Measurements from ENCODE around the gene LRRC41. TPM values are rescaled to one million over a fixed set of nuclear protein-coding genes. Genes with fewer than 3 reads are reported as not detected.

LRRC41 gene
- total and polyA plus RNA-seq, 2 experiments from 2014 or later = 20.1 to 69.4 TPM

DNA sequence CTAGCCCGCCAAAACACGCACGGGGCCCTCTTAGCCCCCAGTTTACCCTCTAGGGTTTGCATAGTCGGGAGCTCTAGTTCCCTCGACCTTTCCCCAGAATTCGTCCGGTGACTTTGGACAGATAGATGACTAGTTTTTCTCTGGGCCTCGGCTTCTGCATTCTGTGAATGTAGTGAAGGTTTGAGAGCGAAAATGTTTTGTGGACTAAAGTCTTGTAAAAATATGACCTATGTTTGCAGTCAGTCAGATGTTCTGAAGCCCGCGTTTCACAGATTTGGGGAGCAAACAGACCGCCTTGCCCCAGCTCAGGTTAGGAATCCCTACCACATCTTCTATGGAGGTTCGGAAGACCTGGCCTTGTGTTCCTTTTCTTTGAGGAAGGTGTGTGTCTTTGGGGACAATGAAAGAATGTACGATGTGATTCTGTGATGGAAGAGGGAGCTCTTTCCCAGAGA, 483 bp upstream of the LRRC41 start:
- Histone ChIP-seq H3K27ac (ENCODE audit: low read depth) (peak overlapping the region; percentile 75), H2AFZ (no peak overlapping the region), H3K4me1 (ENCODE audit: insufficient read depth) (peaks cover 52% of the 10 kb centered on the region), H3K4me2 (peak overlapping the region; percentile 88), H3K4me3 (peak overlapping the region; percentile 93), H3K79me2 (replicated peaks; ENCODE audit: insufficient read depth) (peaks cover 89% of the 10 kb centered on the region), H3K36me3 (ENCODE audit: insufficient read depth) (peaks cover 8% of the 10 kb centered on the region; the same call in 1 of the 2 replicates), H3K27me3 (ENCODE audit: insufficient read depth) (no peaks in the 10 kb centered on the region), H3K9me2 (ENCODE audit: insufficient read depth) (no peaks in the 10 kb centered on the region), H3F3A (replicated peaks; ENCODE audit: low read depth) (peaks cover 18% of the 10 kb centered on the region), H4K20me1 (replicated peaks; ENCODE audit: insufficient read depth) (peaks cover 41% of the 10 kb centered on the region)
- peaks cover 9% of the 10 kb centered on the region for H3K27me3 Mint-ChIP-seq (ENCODE audit: insufficient read depth, low read depth, poor library complexity)
- H3K9me3 Mint-ChIP-seq = peaks cover 7% of the 10 kb centered on the region
- peaks cover 43% of the 10 kb centered on the region for H3K36me3 Mint-ChIP-seq (ENCODE audit: low read depth)
- peak; percentile 19 for DNase-seq (ENCODE audit: low spot score)
- peak overlapping the region; percentile 99 for H3K27ac Mint-ChIP-seq
- H3K4me1 Mint-ChIP-seq = peaks cover 44% of the 10 kb centered on the region
- ATAC-seq = no peak; the same call in 2 of the 3 replicates
- TF ChIP-seq, protein P1, sequence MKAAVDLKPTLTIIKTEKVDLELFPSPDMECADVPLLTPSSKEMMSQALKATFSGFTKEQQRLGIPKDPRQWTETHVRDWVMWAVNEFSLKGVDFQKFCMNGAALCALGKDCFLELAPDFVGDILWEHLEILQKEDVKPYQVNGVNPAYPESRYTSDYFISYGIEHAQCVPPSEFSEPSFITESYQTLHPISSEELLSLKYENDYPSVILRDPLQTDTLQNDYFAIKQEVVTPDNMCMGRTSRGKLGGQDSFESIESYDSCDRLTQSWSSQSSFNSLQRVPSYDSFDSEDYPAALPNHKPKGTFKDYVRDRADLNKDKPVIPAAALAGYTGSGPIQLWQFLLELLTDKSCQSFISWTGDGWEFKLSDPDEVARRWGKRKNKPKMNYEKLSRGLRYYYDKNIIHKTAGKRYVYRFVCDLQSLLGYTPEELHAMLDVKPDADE (IDR thresholded peaks at IDR 0.05) = no peak
- TF ChIP-seq NANOG (IDR thresholded peaks at IDR 0.05; ENCODE audit: borderline replicate concordance) (no peak), JUNB (IDR thresholded peaks at IDR 0.05; ENCODE audit: unreplicated experiment) (no peak), EZH2 (IDR thresholded peaks at IDR 0.05; ENCODE audit: low read depth, unreplicated experiment) (no peak), STAT1 (IDR thresholded peaks at IDR 0.05; ENCODE audit: unreplicated experiment) (no peak), ZNF114 (CRISPR knock-in tag; IDR thresholded peaks at IDR 0.05) (no peak), EZH2phosphoT487 (IDR thresholded peaks at IDR 0.05; ENCODE audit: unreplicated experiment) (no peak), ZNF331 (CRISPR knock-in tag; IDR thresholded peaks at IDR 0.05; ENCODE audit: low read depth) (no peak), POLR2AphosphoS5 (IDR thresholded peaks at IDR 0.05; ENCODE audit: low read depth) (no peak), CREB1 (CRISPR knock-in tag; IDR thresholded peaks at IDR 0.05; ENCODE audit: low read depth) (no peak)
- TF ChIP-seq, protein P2, sequence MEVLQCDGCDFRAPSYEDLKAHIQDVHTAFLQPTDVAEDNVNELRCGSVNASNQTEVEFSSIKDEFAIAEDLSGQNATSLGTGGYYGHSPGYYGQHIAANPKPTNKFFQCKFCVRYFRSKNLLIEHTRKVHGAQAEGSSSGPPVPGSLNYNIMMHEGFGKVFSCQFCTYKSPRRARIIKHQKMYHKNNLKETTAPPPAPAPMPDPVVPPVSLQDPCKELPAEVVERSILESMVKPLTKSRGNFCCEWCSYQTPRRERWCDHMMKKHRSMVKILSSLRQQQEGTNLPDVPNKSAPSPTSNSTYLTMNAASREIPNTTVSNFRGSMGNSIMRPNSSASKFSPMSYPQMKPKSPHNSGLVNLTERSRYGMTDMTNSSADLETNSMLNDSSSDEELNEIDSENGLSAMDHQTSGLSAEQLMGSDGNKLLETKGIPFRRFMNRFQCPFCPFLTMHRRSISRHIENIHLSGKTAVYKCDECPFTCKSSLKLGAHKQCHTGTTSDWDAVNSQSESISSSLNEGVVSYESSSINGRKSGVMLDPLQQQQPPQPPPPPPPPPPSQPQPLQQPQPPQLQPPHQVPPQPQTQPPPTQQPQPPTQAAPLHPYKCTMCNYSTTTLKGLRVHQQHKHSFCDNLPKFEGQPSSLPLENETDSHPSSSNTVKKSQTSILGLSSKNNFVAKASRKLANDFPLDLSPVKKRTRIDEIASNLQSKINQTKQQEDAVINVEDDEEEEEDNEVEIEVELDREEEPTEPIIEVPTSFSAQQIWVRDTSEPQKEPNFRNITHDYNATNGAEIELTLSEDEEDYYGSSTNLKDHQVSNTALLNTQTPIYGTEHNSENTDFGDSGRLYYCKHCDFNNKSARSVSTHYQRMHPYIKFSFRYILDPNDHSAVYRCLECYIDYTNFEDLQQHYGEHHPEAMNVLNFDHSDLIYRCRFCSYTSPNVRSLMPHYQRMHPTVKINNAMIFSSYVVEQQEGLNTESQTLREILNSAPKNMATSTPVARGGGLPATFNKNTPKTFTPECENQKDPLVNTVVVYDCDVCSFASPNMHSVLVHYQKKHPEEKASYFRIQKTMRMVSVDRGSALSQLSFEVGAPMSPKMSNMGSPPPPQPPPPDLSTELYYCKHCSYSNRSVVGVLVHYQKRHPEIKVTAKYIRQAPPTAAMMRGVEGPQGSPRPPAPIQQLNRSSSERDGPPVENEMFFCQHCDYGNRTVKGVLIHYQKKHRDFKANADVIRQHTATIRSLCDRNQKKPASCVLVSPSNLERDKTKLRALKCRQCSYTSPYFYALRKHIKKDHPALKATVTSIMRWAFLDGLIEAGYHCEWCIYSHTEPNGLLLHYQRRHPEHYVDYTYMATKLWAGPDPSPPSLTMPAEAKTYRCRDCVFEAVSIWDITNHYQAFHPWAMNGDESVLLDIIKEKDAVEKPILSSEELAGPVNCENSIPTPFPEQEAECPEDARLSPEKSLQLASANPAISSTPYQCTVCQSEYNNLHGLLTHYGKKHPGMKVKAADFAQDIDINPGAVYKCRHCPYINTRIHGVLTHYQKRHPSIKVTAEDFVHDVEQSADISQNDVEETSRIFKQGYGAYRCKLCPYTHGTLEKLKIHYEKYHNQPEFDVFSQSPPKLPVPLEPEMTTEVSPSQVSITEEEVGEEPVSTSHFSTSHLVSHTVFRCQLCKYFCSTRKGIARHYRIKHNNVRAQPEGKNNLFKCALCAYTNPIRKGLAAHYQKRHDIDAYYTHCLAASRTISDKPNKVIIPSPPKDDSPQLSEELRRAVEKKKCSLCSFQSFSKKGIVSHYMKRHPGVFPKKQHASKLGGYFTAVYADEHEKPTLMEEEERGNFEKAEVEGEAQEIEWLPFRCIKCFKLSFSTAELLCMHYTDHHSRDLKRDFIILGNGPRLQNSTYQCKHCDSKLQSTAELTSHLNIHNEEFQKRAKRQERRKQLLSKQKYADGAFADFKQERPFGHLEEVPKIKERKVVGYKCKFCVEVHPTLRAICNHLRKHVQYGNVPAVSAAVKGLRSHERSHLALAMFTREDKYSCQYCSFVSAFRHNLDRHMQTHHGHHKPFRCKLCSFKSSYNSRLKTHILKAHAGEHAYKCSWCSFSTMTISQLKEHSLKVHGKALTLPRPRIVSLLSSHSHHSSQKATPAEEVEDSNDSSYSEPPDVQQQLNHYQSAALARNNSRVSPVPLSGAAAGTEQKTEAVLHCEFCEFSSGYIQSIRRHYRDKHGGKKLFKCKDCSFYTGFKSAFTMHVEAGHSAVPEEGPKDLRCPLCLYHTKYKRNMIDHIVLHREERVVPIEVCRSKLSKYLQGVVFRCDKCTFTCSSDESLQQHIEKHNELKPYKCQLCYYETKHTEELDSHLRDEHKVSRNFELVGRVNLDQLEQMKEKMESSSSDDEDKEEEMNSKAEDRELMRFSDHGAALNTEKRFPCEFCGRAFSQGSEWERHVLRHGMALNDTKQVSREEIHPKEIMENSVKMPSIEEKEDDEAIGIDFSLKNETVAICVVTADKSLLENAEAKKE (CRISPR knock-in tag; IDR thresholded peaks at IDR 0.05) = no peak
- TF ChIP-seq, protein P3, sequence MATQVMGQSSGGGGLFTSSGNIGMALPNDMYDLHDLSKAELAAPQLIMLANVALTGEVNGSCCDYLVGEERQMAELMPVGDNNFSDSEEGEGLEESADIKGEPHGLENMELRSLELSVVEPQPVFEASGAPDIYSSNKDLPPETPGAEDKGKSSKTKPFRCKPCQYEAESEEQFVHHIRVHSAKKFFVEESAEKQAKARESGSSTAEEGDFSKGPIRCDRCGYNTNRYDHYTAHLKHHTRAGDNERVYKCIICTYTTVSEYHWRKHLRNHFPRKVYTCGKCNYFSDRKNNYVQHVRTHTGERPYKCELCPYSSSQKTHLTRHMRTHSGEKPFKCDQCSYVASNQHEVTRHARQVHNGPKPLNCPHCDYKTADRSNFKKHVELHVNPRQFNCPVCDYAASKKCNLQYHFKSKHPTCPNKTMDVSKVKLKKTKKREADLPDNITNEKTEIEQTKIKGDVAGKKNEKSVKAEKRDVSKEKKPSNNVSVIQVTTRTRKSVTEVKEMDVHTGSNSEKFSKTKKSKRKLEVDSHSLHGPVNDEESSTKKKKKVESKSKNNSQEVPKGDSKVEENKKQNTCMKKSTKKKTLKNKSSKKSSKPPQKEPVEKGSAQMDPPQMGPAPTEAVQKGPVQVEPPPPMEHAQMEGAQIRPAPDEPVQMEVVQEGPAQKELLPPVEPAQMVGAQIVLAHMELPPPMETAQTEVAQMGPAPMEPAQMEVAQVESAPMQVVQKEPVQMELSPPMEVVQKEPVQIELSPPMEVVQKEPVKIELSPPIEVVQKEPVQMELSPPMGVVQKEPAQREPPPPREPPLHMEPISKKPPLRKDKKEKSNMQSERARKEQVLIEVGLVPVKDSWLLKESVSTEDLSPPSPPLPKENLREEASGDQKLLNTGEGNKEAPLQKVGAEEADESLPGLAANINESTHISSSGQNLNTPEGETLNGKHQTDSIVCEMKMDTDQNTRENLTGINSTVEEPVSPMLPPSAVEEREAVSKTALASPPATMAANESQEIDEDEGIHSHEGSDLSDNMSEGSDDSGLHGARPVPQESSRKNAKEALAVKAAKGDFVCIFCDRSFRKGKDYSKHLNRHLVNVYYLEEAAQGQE (IDR thresholded peaks at IDR 0.05; ENCODE audit: unreplicated experiment) = no peak
- TF ChIP-seq, protein P4, sequence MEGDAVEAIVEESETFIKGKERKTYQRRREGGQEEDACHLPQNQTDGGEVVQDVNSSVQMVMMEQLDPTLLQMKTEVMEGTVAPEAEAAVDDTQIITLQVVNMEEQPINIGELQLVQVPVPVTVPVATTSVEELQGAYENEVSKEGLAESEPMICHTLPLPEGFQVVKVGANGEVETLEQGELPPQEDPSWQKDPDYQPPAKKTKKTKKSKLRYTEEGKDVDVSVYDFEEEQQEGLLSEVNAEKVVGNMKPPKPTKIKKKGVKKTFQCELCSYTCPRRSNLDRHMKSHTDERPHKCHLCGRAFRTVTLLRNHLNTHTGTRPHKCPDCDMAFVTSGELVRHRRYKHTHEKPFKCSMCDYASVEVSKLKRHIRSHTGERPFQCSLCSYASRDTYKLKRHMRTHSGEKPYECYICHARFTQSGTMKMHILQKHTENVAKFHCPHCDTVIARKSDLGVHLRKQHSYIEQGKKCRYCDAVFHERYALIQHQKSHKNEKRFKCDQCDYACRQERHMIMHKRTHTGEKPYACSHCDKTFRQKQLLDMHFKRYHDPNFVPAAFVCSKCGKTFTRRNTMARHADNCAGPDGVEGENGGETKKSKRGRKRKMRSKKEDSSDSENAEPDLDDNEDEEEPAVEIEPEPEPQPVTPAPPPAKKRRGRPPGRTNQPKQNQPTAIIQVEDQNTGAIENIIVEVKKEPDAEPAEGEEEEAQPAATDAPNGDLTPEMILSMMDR (conservative IDR thresholded peaks at IDR 0.05; ENCODE audit: low read depth in 2 of 2) = no peak
- H3K4me3 Mint-ChIP-seq = peak overlapping the region; percentile 98

Data from GM23338 (cell line).